HepG2 (cell line): Measurements from ENCODE around the gene MYL12B. TPM values are rescaled to one million over a fixed set of nuclear protein-coding genes. Genes with fewer than 3 reads are reported as not detected.

Source experiments
- AKNA ChIP-seq: sonication (generic); formaldehyde crosslinking; IDR thresholded peaks from 2 replicates; pipeline ENCODE4 v1.4.0; 2020; ENCODE audit warnings: missing genetic modification reagents, borderline replicate concordance
- ARID4A ChIP-seq: sonication (generic); formaldehyde crosslinking; IDR thresholded peaks from 2 replicates; pipeline ENCODE4 v1.5.0; 2020; ENCODE audit warnings: mild to moderate bottlenecking, missing genetic modification reagents, borderline replicate concordance
- CERS6 ChIP-seq: sonication (generic); formaldehyde crosslinking; IDR thresholded peaks from 2 replicates; pipeline ENCODE4 v1.5.0; 2020; ENCODE audit warnings: missing genetic modification reagents
- ETV6 ChIP-seq: sonication (generic); formaldehyde crosslinking; conservative IDR thresholded peaks from 2 replicates; pipeline ENCODE4 v1.4.0; 2020; ENCODE audit warnings: missing genetic modification reagents
- FLYWCH1 ChIP-seq: sonication (generic); formaldehyde crosslinking; IDR thresholded peaks from 2 replicates; pipeline ENCODE4 v1.8.1; 2023; ENCODE audit warnings: mild to moderate bottlenecking, missing genetic modification reagents
- GZF1 ChIP-seq: sonication (generic); formaldehyde crosslinking; IDR thresholded peaks from 2 replicates; pipeline ENCODE4 v1.5.1; 2020; ENCODE audit warnings: mild to moderate bottlenecking, missing genetic modification reagents
- NFKBIZ ChIP-seq: IDR thresholded peaks from 2 replicates; pipeline ENCODE4 v1.6.1; 2018; ENCODE audit warnings: missing genetic modification reagents, missing compliant biosample characterization
- SETDB1 ChIP-seq: sonication (generic); formaldehyde crosslinking; IDR thresholded peaks from 2 replicates; pipeline ENCODE4 v1.5.1; 2020; ENCODE audit warnings: missing genetic modification reagents, mild to moderate bottlenecking, borderline replicate concordance
- TBP ChIP-seq: sonication (generic); formaldehyde crosslinking; IDR thresholded peaks from 2 replicates; pipeline ENCODE4 v1.5.0; 2020; ENCODE audit warnings: missing genetic modification reagents
- TRIM22 ChIP-seq: fragments of 450-650 bp; IDR thresholded peaks from 2 replicates; pipeline ENCODE4 v1.6.1; 2017
- ZC3H13 ChIP-seq: sonication (generic); formaldehyde crosslinking; IDR thresholded peaks from 2 replicates; pipeline ENCODE4 v1.8.1; 2023; ENCODE audit warnings: mild to moderate bottlenecking, missing genetic modification reagents, moderate library complexity
- ZFX ChIP-seq: sonication (generic); formaldehyde crosslinking; IDR thresholded peaks from 2 replicates; pipeline ENCODE4 v1.4.0; 2020; ENCODE audit warnings: mild to moderate bottlenecking, low read depth, missing genetic modification reagents, moderate library complexity
- ZMYM3 ChIP-seq: sonication (generic); formaldehyde crosslinking; IDR thresholded peaks from 2 replicates; pipeline ENCODE4 v1.5.1; 2020; ENCODE audit warnings: mild to moderate bottlenecking, missing genetic modification reagents
- ZNF205 ChIP-seq: IDR thresholded peaks from 2 replicates; pipeline ENCODE4 v1.6.1; 2018; ENCODE audit warnings: missing biosample characterization, missing genetic modification reagents
- ZNF784 ChIP-seq: sonication (generic); formaldehyde crosslinking; IDR thresholded peaks from 2 replicates; pipeline ENCODE4 v1.5.1; 2020; ENCODE audit warnings: missing genetic modification reagents, mild to moderate bottlenecking, borderline replicate concordance
- polyA plus RNA-seq, 8 experiments: library from polyadenylated mRNA; depleted of rRNA in 3 of 8; stranded (reverse) in 7 of 8; unstranded in 1 of 8; fragments of >200 nt; fragmentation: Illumina TruSeq in 4 of 8; extraction: Trizol in 4 of 8; gene quantifications; 2 replicates each; pipeline versions ENCODE4 v1.2.1 to v1.2.3, GENCODE V29; 2011 to 2016; ENCODE audit warnings: low read depth in 4 of 8, missing spikeins in 1 of 8, mixed read lengths in 1 of 8; ENCODE audit not compliant: insufficient read depth in 1 of 8
- total RNA-seq, 5 experiments: library from RNA; depleted of rRNA; stranded (reverse); fragments of >200 nt; fragmentation: Illumina TruSeq; extraction: Trizol; gene quantifications; 2 replicates each; pipeline ENCODE4 v1.2.3, GENCODE V29; 2016; ENCODE audit warnings: low read depth in 1 of 5

MYL12B gene
- total and polyA plus RNA-seq, 2 of the 13 experiments (the other 11 are each of a cell fraction or from before 2014, with no cell fraction given) = 265 to 340 TPM

- TF ChIP-seq SETDB1 (CRISPR knock-in tag) = no peak
- TF ChIP-seq AKNA (CRISPR knock-in tag) = no peak
- peak; percentile 59 for TF ChIP-seq ZFX (CRISPR knock-in tag)
- peak; percentile 67; the same call in 1 of the 2 replicates for TF ChIP-seq NFKBIZ (CRISPR knock-in tag)
- peak; percentile 77 for TF ChIP-seq ZNF205 (CRISPR knock-in tag)
- TF ChIP-seq TRIM22 = no peak
- TF ChIP-seq ARID4A (CRISPR knock-in tag) = peak; percentile 73
- no peak for TF ChIP-seq FLYWCH1 (CRISPR knock-in tag)
- no peak for TF ChIP-seq CERS6
- TF ChIP-seq TBP (CRISPR knock-in tag) = no peak
- peak; percentile 3; the same call in 1 of the 2 replicates for TF ChIP-seq ZMYM3 (CRISPR knock-in tag)
- TF ChIP-seq ETV6 (CRISPR knock-in tag) = no peak
- TF ChIP-seq GZF1 (CRISPR knock-in tag) = peak; percentile 50; the same call in 1 of the 2 replicates
- TF ChIP-seq ZNF784 = no peak
- no peak; the same call in 1 of the 2 replicates for TF ChIP-seq ZC3H13 (CRISPR knock-in tag)
Observed at GRCh38 chr18:3297025-3297984, 35.4 kb downstream of the MYL12B start (continued).
